ENCODE data around the gene STARD9. TPM values are rescaled to one million over a fixed set of nuclear protein-coding genes. Genes with fewer than 3 reads are reported as not detected.
A peak's percentile ranks its signal among the peaks of the same experiment; 100 is the strongest.

STARD9 gene
- total and polyA plus RNA-seq, 2 of the 4 experiments (the other 2 are of a cell fraction), result 2.0 to 3.2 TPM

- in situ Hi-C loops (cut with MboI; ENCODE audit: low sequenced_read_pairs), result no loop called here
- H2BK5ac ChIP-seq (ENCODE audit: low read depth, low read length, poor library complexity, severe bottlenecking), result peak overlapping the region; percentile 20
- intact Hi-C loops (cut with micrococcal nuclease), result no loop called here
- no TSS peak for BruUV-seq (replicated peaks)
- no peak overlapping the region for H2BK15ac ChIP-seq (ENCODE audit: low read depth, low read length)
- H3K18ac ChIP-seq (ENCODE audit: low read depth, low read length), result no peak overlapping the region
- H3K56ac ChIP-seq (ENCODE audit: extremely low read depth, insufficient read depth, low read length), result no peak overlapping the region
- no peak overlapping the region for H3K14ac ChIP-seq (replicated peaks; ENCODE audit: low read depth, low read length)
- no peaks in the 10 kb centered on the region for H3K9me3 ChIP-seq (ENCODE audit: control insufficient read depth, insufficient read depth, low read length)
- no peak overlapping the region for H2BK20ac ChIP-seq (ENCODE audit: low read depth, low read length)
- H3K27me3 ChIP-seq (ENCODE audit: control insufficient read depth, insufficient read depth, low read length), result no peaks in the 10 kb centered on the region
- DNase-seq (peak; percentile 54), ATAC-seq (ENCODE audit: low read depth) (peak; percentile 71)
- no peak overlapping the region for H3K4ac ChIP-seq (ENCODE audit: low read depth, low read length)
- POLR2A ChIA-PET (ENCODE audit: unreplicated experiment), result interaction anchor here (0.7 kb wide), 1 partner anchor 10 kb away, joined by 13 read pairs; no protein-coding TSS in a partner anchor
- H3K9ac ChIP-seq (ENCODE audit: low read depth, low read length), result no peak overlapping the region
- no peaks in the 10 kb centered on the region for H4K20me1 ChIP-seq (ENCODE audit: insufficient read depth, low read length)
- H4K5ac ChIP-seq (ENCODE audit: low read depth, low read length), result no peak overlapping the region
- TF ChIP-seq CTCF (conservative IDR thresholded peaks at IDR 0.05; ENCODE audit: low read depth, low read length) (peak; percentile 41), BHLHE40 (IDR thresholded peaks at IDR 0.05; ENCODE audit: low read depth, low read length) (no peak)
- H2BK120ac ChIP-seq (ENCODE audit: low read depth, low read length), result no peak overlapping the region
- WGBS, 2 experiments (ENCODE audit: extremely low coverage in 2 of 2, insufficient read length in 1 of 2), result 93% methylated on average over 5 of the region's 10 CpGs; no CpG with 5 or more reads in 1 of the 2 experiments
- no peak overlapping the region for H3K4me2 ChIP-seq (ENCODE audit: low read depth, low read length)
- H3K23ac ChIP-seq (ENCODE audit: low read depth, low read length), result no peak overlapping the region
- H2AK9ac ChIP-seq (replicated peaks; ENCODE audit: low read depth, low read length, poor library complexity), result no peak overlapping the region
- dilution Hi-C loops (cut with HindIII; ENCODE audit: low sequenced_read_pairs, unreplicated experiment), result no loop called here
- H3K4me3 ChIP-seq (ENCODE audit: insufficient read depth, low read depth, low read length), result no peak overlapping the region
- H3K36me3 ChIP-seq (ENCODE audit: control insufficient read depth, insufficient read depth, low read length), result no peaks in the 10 kb centered on the region
- no peak overlapping the region for H4K91ac ChIP-seq (ENCODE audit: insufficient read depth, low read depth, low read length)
- H2AK5ac ChIP-seq (ENCODE audit: low read depth, low read length), result no peak overlapping the region
- peaks cover 6% of the 10 kb centered on the region for H3K9me1 ChIP-seq (ENCODE audit: insufficient read depth, low read length)
- no peak overlapping the region for H2AFZ ChIP-seq (replicated peaks; ENCODE audit: low read length, poor library complexity)
- H3K27ac ChIP-seq (ENCODE audit: insufficient read depth, low read length), result no peak overlapping the region
- CTCF ChIA-PET, result interaction anchor here (0.8 to 2.1 kb wide), 4 partner anchors 10 to 43 kb away, joined by 3 to 5 read pairs (median 3); no protein-coding TSS in a partner anchor
- peaks cover 8% of the 10 kb centered on the region for H3K4me1 ChIP-seq (ENCODE audit: control insufficient read depth, insufficient read depth, low read length)
- H4K8ac ChIP-seq (ENCODE audit: low read depth in 2 of 2, low read length in 2 of 2), result no peak overlapping the region
- H3K79me1 ChIP-seq (ENCODE audit: low read depth in 1 of 2, low read length in 2 of 2), result peaks cover 2 to 34% of the 10 kb centered on the region in 2 experiments; a peak in 3 of 4 replicates
Observed at GRCh38 chr15:42591238-42591934, 16.0 kb downstream of the STARD9 start.

Measured in IMR-90 (cell line).